ENCODE measurements around the gene RNF212B.

DNA sequence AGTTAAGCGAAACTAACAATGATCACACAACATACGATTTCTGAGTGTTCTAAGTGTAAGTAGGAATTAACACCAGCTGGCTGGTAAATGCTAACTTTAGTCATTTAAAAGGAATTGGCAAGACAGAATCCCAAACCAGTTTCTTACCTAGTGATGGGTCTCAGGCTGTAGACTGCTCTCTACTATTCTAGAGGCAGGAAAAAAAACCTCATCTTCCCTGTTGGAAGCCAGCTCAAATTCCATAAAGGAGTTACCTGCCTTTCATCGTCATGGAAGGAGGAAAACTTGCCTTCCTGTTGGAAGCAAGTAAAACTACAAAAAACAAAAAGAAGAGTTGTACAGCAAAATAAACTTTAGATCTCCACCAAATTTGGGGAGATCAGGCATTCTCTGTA, 30.6 kb upstream of the RNF212B start:
- TF ChIP-seq, protein P1, sequence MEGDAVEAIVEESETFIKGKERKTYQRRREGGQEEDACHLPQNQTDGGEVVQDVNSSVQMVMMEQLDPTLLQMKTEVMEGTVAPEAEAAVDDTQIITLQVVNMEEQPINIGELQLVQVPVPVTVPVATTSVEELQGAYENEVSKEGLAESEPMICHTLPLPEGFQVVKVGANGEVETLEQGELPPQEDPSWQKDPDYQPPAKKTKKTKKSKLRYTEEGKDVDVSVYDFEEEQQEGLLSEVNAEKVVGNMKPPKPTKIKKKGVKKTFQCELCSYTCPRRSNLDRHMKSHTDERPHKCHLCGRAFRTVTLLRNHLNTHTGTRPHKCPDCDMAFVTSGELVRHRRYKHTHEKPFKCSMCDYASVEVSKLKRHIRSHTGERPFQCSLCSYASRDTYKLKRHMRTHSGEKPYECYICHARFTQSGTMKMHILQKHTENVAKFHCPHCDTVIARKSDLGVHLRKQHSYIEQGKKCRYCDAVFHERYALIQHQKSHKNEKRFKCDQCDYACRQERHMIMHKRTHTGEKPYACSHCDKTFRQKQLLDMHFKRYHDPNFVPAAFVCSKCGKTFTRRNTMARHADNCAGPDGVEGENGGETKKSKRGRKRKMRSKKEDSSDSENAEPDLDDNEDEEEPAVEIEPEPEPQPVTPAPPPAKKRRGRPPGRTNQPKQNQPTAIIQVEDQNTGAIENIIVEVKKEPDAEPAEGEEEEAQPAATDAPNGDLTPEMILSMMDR (IDR thresholded peaks at IDR 0.05) = no peak
- TF ChIP-seq POLR2A (IDR thresholded peaks at IDR 0.05) = no peak

Measured in Peyer's patch (tissue), 4 donors.